T1000 (cell line): Measurements from ENCODE around the gene PRRC1.
"Not testable (repeated sequence)": the region's sequence is repeated elsewhere in the genome, so short reads cannot be mapped to it uniquely, and the experiment has no call there.

Experiments used
- DNase-seq: peaks from one replicate; lab custom pipeline; 2025; ENCODE audit warnings: mixed read lengths; lab: John Stamatoyannopoulos, UW

PRRC1 gene

DNA sequence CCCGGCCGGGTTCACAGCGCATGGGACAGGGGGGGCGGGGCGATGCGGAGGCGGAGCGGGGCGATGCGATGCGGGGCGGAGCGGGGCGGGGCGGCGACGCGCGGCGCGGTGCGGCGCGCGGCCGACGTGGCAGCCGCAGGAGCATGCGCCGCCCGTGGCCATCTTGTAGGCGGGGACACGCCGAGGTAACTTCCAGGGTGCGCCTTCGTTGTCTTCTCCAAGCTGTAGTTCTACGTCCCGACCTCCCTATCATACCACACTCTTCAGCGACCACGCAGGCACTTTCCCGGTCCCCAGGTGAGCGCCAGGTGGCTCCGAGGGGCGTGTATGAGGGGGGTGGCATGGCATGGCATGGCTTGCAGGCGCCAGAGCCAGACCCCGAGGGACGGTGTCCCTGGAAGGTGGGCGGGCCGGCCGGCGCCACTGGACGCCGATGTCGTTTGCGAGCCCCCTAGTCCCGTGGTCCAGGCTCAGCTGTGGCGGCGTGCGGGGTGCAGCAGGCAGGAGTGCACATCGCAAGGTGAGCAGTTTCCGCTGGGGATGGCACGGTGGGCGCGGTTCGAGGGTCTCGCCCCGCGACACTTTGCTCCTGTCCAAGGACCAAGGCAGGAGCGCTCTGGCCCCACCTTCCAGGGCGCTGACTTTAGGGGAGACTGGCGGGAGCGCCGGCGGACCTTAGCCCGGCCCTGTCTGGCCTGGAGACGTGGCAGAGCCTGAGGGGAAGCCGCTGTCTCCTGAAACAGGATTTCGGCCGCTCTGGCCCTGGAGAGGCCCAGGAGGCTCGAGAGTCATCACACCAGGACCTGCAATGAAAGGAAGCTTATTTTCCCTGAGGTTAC is at the start of gene PRRC1:
Gene PRRC1, plus strand, starts transcription at position 161 of the 839 bp plus-strand sequence. CDS start 5,840 bp downstream, outside the sequence.
- DNase-seq: peak; percentile 62

- no peak for DNase-seq
Measured at GRCh38 chr5:127471211-127471610, 46.2 kb upstream of the PRRC1 start.

- DNase-seq: no peak
Measured at GRCh38 chr5:127472700-127473099, 44.7 kb upstream of the PRRC1 start.

DNA sequence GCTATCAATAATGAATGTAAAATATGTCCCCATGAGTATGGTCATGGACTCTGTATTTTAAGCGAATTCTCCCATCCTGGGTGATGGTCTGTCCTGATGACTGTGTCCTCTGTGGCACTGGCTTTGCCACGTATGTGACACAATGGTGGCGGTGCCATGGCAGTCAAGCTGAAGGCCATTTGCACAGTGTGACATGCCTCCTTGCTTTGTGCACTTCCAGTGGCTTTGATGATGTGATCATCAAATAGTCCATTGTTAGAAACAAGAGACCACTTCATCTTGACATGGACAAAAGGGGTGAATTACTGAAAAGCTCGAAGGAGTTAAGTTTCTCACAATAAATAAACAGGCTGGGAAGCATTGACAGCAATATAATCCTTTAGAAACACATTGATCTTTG is 31.0 kb upstream of the PRRC1 start:
- no peak for DNase-seq

DNA sequence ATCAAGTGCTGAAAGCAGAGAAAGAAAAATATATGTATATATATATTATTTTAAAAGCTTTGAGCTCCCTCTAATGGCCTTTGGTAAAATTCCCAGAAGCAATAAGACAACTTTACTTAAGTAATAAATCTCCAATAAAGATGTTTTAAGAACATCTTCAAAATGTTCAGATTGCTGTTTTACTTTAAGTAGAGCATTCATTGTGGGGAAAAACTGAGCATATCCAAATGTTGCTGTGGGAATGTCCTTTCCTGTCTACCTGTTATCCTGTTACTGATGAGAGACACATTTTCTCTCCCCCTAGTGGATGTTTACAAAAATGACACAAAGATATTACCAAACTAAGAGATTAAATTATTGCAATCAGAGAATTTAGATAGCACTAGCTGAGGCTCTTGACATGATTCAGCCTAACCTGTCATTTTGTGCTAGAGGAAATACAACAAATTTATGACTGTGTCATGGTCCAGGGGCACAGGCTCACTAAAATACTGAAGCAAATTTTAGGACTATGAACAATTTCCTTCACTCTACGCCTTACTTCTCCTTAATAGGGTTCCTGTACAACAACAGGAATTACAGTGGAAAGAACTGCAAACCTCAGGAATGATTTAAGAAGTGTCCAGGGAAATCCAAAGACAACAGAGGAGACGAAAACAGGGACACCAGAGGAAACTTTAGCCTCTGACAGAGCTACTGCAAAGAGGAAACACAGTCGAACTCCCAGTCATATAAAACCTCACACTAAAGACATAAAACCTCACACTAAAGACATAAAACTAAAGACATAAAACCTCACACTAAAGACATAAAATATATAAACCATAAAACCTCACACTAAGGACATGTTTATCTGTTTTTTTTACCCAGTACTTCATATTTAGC is 24.3 kb upstream of the PRRC1 start:
- no peak for DNase-seq

- no peak for DNase-seq
Measured at GRCh38 chr5:127498548-127498947, 18.9 kb upstream of the PRRC1 start.

DNA sequence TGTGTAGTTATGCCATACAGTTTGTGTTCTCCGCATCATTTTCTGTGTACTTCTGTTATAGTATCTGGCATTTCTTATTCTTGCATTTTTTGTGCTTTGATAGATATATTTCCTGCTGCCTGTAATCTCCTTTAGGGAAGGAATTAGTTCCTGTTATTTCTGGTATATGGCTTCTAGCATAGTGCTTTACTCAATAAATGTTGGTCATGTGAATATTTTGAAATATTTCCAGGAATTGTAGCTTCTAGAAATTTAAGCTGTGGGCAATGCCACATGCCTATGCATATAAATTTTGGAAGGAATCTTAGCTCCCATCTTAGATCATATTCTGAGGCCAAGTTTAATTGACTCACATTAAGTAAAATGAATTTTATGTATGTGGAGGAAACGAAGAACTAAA is 11.5 kb upstream of the PRRC1 start:
- DNase-seq: no peak

GRCh38 chr5:127506616-127507015 is 10.8 kb upstream of the PRRC1 start:
- no peak for DNase-seq

GRCh38 chr5:127508644-127509373 is 8.6 kb upstream of the PRRC1 start:
- no peak for DNase-seq

DNA sequence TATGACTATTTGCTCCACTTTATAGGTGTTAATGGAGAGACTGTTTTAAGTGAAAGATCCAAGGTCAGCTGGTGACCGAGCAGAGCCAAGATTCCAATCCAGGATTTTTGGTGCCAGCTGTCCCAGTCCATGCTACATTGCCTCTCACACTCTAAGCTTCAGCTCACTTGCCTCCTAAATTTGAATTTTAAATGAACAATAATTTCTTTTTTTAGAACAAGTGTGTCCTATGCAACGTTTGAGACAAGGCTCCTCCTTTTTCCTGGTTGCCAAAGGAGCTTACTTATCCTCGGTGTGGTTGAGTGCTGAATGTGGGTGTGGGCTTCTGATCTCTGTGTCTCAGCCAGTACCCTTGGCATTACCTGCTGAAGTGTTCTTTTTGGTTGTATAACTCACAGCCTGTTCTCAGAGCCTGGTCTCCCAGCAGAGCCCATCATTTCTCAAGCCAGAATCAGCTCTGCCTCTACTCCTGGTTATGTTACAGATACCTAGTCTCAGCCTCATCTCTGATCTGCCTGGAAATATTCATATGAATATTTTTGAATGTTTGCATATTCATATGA is 4.0 kb upstream of the PRRC1 start:
- no peak for DNase-seq

DNA sequence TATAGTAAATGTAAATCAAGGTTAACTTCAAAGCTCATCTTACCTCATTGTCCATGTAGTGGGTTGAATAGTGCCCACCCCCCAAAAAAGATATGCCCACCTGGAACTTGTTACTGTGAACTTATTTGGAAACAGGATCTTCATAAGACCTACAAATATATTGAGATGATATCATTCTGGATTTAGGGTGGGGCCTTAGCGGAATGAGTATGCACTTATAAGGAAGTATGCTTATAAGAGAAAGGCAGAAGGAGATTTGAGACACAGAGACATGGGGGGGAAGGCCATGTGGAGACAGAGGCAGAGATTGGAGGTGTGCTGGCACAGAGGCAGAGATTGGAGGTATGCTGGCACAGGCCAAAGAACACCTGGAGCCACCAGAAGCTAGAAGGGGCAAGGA is 2.6 kb upstream of the PRRC1 start:
- no peak for DNase-seq

DNA sequence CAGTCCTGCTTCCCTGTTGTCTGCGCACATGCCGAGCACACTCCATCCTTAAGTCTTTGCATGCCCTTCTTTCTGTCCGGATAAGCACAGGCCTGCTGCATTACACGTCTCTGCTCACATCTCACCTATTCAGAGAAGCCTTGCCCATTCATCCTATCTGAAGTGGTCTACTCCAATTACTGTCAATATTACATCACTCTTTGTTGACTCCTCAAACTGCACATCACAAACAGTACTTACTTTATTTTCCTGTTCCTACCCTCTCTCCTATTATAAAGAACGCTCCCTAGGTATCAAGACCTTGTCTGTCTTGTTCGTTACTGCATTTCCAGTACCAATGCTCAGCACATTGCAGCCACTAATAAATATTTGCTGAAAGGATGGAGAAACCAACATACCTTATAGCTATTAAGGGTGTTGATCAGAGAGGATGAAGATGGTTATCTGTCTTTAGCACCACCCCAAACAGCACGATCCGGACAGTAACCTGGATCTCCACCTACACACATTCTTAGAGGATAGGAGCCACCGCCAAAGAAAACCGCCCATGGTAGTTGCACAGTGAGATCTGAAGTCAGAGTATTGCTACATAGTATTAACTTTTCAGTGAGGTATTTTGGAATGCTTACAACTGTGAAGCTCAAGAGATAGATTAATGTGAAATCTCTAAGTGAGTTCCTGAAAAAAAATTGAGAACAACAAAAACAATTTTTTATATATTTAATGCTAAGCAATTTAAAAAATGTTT is 1.6 kb upstream of the PRRC1 start:
- DNase-seq: no peak

- DNase-seq: no peak
Measured at GRCh38 chr5:127517110-127517479, 345 bp upstream of the PRRC1 start.

GRCh38 chr5:127518319-127518621 is 830 bp downstream of the PRRC1 start:
- no peak for DNase-seq

- DNase-seq: no peak
Measured at GRCh38 chr5:127519527-127519926, 2.1 kb downstream of the PRRC1 start.

DNA sequence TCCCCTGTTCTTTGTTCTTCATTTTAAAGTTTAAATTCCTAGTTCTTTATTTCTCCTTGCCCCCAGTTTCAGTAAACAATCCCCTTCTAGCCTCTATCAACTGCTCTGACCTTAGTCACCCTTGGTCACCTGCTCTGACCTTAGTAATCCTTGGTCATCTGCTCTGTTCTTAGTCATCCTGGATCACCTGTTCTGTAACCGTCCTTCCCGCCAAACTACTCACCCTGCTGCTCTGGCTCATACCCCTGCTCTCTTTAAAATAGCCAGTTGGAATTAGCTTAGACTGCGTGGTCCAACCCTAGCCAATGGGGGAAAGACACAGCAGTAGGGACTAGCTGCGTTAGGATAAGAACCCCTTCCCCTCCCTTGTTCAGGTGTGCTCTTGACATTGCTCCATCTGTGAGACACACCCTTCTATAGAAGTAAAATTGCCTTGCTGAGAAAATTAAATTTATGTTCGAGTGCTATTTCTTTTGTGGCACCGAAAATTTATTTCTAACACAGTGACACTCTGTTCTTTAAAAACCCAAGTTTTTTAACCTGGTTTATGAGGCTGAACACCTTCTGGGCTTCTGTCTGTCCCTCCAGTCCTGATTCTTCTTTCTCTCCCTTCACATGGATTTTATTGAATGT is 3.8 kb downstream of the PRRC1 start:
- no peak for DNase-seq

DNA sequence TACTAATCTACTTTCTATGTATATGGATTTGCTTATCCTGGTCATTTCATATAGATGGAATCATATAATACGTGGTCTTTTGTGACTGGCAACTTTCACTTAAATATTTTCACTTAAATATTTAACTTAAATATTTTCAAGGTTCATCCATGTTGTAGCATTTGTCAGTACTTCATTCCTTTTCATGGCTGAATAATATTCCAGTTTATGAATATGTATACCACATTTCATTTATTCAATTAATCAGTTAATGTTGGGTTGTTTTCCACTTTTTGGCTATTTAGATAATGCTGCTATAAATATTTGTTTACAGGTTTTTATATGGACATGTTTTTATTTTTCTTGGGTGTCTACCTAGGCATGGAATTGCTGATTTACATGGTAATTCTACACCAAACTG is 7.7 kb downstream of the PRRC1 start:
- DNase-seq: no peak

- no peak for DNase-seq
Measured at GRCh38 chr5:127529904-127530682, 12.7 kb downstream of the PRRC1 start.

DNA sequence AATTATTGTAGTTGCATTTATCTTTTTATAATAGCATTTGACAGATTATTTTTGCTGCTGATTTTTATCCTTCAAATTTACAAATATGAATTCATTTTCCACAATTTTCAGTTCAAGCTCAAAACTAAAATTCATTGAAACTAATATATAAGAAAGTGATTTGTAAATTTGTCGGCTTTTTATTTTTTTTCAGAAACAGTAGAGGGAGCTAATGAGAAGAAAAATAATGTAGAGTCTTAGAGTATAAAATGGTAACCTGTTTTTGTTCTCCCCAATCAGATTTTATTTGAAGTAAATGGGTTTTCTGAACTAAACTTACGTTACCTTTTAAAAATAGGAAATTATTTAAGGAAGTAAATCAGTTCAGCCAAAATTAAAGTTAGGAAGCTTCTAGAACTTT is 19.2 kb downstream of the PRRC1 start:
- DNase-seq: no peak

GRCh38 chr5:127540553-127540952 is 23.1 kb downstream of the PRRC1 start:
- not testable (repeated sequence) for DNase-seq
